GM21737 (cell line): ENCODE results near the gene THOC5.
"Not testable (repeated sequence)": the region's sequence is repeated elsewhere in the genome, so short reads cannot be mapped to it uniquely, and the experiment has no call there.

ENCODE experiments used
- ATAC-seq: cut with Tn5 transposase; IDR thresholded peaks from one replicate; pipeline ENCODE4 v1.9.1; 2021; ENCODE audit warnings: mild to moderate bottlenecking, moderate library complexity; ENCODE audit not compliant: unreplicated experiment

The THOC5 gene

DNA sequence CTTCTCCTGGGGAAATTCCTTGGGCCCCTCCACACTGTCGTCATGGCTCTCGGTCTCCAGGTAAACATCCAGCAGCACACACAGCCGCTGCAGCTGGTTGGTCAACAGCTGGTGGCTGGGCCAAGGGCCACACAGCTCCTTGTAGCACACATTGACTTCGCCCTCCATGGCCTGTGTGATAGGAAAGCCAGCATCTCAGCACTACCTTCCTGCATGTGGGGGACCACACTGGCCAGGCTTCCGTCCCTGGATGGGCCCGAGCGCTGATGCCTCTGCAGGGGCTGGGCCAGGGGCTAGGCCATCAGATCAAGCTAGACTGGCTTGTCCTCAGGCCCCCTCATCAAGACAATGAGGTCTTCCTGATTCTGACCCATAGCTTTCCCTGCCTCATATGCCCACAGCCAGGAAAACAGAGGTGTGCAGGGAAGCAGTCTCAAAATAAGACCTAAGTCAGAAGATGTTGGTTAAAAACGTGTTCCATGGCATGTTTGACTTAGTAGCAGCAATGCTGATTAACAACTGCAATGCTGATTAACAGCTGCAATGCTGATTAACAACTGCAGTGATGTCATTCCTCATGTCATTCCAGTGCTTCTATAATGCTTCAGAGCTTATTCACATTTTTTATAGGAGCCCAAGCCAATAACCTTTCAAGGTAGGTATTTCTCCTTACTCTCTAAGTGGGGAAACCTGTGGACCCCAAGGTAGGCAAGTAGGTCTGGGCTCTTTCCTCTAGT is 42.3 kb downstream of the THOC5 start:
- no peak for ATAC-seq

DNA sequence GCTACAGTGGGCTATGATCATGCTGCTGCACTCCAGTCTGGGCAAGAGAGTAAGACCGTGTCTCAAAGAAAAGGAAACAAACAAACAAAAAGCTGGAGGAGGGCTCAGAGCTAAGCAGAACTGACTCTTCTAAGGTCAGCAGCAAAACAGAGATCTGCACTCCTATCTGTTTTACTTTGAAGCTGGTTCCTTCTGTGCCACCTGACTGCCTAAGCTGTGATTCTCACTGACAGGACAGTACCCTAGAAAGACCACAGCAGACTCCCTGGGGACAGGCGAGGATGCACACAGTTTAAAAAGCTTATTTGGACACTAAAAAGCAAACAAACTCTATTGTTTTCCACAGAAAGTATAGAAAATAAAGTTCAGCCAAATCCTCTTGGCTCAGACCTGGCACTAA is 43.0 kb downstream of the THOC5 start:
- no peak for ATAC-seq

DNA sequence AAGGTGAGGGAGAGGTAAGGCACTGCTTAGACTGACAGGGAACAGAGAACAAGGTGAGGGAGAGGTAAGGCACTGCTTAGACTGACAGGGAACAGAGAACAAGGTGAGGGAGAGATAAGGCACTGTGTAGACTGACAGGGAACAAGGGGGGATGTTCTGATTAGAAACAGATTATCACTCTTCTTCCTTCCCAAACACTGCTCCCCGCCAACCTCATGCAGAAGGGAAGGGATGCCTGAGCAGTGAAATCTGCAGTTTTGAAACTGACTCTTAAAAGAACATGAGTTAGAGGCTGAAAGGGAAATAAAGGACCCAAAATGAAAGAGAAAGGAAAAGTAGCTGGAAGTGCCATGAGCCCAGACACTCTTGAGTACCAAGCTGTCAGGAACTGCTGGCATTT is 43.7 kb downstream of the THOC5 start:
- no peak for ATAC-seq

DNA sequence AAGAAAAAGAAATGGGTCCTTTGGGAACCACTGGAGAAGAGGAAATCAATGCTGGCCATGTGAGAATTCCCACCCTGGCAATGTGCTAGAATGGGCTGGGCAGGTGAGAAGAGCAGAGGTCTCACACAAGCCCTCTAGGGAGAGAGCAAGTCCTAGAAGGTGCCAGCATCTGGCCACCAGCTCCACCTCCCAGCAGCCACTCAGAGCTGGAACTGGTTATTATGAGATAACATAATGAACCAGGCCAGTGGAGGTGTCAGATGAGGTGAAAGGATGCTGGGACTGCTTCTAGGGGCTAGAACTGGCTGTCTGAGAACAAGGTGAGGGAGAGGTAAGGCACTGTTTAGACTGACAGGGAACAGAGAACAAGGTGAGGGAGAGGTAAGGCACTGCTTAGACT is 44.3 kb downstream of the THOC5 start:
- no peak for ATAC-seq

DNA sequence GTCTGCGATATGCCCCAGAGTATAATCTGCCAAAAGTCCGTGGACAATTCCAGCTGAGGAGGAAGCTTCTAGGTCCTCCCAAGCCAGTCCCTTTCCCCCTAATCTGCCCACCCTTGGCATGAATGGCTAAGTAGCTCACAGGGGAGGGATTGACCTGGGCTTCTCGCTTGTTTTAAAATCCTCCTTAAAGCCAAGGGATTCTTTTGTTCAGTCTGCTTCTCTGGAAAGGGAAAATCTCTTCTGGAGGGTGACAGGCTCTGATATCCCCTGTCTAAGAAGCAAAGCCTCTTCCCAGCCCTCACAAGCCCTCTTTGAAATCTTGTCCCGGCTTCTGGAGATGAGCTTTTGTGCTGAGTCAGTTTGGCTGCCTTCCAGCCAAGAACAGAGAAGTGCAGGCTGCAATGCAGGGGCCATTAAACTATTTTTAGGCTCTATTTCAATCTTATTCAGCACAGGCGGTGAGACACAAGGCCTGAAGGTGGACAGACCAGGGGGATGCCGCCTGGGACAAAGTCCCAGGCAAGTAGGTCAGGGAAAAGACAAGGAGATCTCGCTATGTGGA is 49.7 kb downstream of the THOC5 start:
- no peak for ATAC-seq

DNA sequence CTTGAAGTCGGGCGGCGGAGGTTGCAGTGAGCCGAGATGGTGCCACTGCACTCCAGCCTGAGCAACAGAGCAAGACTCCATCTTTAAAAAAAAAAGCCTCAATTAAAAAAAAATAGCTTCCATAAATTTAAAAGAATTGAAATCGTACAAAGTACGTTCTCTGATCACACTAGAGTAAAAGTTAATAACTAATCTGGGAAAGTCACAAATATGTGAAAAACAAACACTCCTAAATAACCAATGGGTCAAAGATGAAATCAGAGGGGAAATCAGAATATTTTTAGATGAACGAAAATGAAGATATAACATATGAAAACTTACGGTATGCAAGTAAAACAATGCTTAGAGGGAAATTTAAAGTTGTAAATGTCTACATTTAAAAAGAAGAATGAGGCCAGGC is 53.7 kb downstream of the THOC5 start:
- no peak for ATAC-seq

DNA sequence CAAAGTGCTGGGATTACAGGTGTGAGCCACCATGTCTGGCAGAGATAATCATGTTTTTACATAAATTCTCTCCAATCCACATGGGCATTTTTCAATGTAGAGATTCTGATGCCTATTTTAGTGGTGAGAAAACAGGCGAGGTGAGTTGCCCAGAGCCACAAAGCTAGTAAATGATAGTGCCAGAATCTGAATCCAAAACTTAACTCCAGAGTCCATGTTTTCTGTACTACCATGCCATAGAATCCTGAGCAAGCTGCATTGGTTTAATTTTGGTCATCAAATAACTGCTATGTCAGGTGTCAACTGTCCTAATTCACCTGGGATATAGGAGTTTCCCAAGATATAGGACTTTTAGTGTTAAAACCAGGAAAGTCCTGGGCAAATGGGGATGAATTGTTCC is 59.9 kb downstream of the THOC5 start:
- ATAC-seq, result no peak

DNA sequence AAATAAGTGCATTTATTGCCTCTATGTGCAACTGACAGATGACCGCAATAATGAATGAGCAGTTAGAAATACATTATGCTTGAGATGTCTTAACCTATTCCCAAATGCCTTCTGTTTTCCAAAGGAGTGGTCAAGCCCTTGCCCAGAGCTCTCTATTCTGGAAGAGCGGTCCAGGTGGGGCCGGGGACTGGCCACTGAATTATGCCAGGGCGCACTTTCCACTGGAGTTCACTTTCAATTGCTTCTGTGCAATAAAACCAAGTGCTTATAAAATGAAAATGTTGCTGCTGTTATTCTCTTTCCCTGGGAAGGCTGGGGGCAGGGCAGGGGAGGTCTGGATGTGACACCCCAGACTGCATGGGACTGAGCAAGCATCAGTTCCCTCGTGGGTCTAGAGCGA is 62.5 kb downstream of the THOC5 start:
- no peak for ATAC-seq

DNA sequence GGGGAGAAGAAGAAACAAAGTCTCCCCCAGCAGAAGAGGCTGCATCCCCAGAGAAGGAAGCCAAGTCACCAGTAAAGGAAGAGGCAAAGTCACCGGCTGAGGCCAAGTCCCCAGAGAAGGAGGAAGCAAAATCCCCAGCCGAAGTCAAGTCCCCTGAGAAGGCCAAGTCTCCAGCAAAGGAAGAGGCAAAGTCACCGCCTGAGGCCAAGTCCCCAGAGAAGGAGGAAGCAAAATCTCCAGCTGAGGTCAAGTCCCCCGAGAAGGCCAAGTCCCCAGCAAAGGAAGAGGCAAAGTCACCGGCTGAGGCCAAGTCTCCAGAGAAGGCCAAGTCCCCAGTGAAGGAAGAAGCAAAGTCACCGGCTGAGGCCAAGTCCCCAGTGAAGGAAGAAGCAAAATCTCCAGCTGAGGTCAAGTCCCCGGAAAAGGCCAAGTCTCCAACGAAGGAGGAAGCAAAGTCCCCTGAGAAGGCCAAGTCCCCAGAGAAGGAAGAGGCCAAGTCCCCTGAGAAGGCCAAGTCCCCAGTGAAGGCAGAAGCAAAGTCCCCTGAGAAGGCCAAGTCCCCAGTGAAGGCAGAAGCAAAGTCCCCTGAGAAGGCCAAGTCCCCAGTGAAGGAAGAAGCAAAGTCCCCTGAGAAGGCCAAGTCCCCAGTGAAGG is 64.3 kb downstream of the THOC5 start:
- not testable (repeated sequence) for ATAC-seq

DNA sequence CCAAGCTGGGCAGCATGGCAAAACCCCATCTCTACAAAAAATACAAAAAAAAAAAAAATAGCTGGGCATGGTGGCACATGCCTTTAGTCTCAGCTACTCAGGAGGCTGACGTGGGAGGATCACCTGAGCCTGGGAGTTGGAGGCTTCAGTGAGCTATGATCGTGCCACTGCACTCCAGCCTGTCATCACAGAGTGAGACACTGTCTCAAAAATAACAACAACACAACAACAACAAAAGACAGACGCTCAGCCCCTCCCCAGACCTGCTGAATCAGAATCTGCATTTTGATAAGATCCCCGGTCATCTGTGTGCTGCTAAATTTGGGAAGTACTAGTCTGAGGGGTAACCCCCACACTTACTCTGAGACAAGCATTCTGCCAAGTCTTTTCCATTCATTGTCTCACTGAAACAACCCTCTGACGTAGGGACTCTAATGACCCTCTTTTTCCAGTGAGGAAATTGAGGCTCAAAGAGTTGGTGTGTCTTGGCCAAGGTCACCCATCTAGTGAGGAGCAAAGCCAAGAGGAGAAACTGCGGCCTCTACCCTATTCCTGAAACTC is 66.1 kb downstream of the THOC5 start:
- no peak for ATAC-seq

DNA sequence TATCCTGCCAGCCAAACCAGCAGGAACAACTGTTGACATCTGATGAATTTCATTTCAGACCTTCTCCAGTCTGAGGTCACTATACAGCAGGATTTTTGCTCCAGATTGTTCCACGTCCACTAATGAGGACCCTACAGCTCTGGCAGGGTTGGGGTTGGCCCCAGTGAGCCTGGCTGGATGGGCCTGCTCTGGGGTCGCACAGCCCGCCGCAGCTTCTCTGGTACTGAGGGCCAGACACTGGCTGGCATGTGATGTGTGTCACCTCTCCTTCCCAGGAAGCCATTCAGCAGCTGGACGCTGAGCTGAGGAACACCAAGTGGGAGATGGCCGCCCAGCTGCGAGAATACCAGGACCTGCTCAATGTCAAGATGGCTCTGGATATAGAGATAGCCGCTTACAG is 68.1 kb downstream of the THOC5 start:
- ATAC-seq, result no peak

DNA sequence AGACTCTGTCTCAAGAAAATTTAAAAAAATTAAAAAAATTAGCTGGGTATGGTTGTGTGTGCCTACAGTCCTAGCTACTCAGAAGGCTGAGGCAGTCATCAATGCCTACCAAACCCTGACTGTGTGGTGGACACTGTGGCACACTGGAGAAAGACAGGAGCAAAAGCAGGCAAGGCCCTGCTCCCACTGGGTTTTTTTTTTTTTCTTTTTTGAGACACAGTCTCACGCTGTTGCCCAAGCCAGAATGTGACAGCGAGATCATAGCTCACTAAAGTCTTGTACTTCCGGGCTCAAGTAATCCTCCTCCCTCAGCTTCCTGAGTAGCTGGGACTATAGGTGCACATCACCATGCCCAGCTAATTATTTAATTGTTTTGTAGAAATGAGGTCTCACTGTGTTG is 68.9 kb downstream of the THOC5 start:
- no peak for ATAC-seq

DNA sequence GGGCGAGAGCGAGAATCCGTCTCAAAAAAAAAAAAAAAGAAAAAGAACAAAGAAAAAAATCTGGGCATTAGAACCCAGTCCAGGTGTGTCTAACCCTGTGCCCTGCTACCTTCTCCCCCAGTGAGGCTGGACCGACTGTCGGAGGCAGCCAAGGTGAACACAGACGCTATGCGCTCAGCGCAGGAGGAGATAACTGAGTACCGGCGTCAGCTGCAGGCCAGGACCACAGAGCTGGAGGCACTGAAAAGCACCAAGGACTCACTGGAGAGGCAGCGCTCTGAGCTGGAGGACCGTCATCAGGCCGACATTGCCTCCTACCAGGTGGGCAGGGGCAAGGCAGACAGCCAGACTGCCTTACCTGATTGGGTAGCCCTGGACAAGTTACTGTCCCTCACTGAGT is 70.3 kb downstream of the THOC5 start:
- no peak for ATAC-seq

DNA sequence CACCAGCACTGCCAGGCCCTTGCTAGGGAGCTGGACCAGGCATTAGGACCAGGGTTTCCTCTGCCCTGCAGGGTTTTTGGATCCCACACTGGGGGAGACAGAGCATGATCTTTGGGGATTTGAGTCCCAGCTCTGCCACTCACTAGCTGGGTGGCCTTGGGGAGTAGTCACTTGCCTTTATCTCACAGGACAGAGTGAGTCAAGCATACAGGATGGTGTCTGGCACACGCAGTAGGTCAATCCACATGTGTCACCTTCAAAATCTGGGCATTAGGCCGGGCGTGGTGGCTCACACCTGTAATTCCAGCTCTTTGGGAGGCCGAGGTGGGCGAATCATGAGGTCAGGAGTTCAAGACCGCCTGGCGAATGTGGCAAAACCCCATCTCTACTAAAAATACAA is 70.8 kb downstream of the THOC5 start:
- no peak for ATAC-seq

DNA sequence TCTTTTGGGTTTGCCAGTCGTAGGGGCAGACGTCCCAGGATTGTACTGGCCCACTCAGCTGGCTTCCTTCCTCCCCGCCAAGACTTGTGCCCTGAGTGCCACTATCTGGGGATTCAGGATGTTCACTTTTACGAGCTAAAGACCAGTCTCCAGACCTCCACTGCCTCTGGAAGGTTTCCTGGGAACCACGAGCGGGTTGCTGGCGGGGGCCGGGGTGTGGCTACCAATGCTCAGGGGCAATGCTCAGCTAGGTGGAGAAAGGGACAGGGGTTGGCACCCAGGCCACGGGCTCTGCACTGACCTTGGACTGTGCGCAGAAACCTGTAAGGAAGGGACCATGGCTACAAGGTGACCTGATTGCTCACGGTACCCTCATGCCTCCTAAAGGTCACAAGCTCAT is 71.3 kb downstream of the THOC5 start:
- no peak for ATAC-seq

DNA sequence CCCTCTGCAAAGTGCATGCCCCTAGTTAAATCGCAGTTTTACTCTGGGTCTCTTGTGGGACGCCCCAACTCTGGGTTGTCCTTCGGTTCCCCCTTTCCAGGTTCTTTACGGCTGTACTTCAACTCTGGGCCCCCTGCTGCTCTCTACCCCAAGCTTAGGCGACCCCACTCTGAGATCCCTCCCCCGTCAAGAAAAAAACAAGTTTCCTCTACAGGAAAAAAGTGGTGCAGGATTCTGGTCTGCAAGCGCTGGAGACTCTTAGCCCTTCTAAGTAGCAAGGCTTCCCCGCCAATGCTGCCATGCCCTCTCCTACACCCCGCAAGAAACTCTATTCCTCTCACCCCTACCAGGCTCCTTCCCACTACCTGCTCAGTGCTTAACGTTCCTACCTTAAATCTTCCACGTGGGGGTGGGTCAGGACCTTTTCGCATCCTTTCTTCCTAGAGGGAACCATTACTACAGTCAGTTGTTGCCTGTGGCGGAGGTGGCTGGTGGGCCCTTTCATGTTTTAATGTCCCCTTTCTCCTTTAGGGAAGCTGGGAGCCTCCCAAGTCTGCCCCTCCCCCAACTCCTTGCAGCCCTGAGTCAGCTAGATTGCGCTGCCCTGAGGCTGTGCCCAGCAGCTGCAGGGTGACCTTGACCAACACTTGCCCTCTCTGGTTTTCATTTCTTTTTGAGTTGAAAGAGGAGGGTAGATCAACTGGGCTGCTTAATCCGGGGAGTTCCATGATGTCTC is 72.1 kb downstream of the THOC5 start:
- no peak for ATAC-seq

DNA sequence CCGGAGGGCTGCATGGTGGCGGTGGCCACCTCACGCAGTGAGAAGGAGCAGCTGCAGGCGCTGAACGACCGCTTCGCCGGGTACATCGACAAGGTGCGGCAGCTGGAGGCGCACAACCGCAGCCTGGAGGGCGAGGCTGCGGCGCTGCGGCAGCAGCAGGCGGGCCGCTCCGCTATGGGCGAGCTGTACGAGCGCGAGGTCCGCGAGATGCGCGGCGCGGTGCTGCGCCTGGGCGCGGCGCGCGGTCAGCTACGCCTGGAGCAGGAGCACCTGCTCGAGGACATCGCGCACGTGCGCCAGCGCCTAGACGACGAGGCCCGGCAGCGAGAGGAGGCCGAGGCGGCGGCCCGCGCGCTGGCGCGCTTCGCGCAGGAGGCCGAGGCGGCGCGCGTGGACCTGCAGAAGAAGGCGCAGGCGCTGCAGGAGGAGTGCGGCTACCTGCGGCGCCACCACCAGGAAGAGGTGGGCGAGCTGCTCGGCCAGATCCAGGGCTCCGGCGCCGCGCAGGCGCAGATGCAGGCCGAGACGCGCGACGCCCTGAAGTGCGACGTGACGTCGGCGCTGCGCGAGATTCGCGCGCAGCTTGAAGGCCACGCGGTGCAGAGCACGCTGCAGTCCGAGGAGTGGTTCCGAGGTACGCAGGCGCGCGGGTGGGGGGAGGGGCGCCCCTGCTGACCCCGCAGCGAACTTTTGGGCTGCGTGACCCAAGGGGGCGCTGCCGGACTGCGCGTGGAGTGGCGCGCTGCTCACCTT is 72.9 kb downstream of the THOC5 start:
- no peak for ATAC-seq

DNA sequence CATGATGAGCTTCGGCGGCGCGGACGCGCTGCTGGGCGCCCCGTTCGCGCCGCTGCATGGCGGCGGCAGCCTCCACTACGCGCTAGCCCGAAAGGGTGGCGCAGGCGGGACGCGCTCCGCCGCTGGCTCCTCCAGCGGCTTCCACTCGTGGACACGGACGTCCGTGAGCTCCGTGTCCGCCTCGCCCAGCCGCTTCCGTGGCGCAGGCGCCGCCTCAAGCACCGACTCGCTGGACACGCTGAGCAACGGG is 73.4 kb downstream of the THOC5 start:
- ATAC-seq, result no peak

DNA sequence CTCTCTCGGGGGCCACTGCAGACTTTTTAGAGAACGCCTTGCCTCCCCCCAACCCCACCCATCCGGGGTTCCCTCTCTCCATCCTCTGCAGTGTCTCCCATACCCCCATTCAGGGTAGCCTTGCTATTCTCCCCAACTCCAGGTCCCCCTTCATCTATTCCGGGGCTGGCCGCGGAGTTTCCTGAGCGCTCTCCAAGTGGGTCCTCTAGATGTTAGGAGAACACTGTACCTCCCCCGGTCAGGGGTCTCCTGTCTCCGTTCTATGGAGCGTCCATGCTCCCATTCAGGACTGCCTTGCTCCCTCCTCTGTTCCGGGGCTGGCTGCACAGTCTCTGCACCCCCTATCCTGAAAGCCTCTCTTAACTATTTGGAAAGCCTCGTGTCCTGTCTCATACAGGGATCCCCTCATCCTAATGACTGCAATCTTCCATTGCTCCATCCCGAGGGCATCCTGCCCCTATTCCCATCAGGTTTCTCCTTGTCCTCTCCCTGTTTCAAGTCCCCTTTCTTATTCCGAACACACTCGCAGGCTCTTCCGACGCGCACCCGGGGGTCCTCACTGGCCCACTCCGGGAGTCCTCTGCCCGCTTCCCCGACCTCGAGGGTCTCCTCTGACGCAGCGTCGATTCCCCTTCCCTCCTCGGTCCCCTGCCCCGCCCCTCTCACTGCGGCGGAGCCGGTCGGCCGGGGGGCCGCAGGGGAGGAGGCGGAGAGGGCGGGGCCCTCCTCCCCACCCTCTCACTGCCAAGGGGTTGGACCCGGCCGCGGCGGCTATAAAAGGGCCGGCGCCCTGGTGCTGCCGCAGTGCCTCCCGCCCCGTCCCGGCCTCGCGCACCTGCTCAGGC is 73.9 kb downstream of the THOC5 start, which contains the start of gene NEFH:
Gene NEFH, plus strand, starts transcription at position 802 of the 845 bp plus-strand sequence. CDS start 45 bp downstream, outside the sequence.
- ATAC-seq, result no peak
